PC-9 (cell line): ENCODE results near the gene SWI5.

Source experiments
- EZH2 ChIP-seq: fragments of 200-600 bp; sonication (generic); IDR thresholded peaks from 2 replicates; pipeline ENCODE4 v1.8.0; 2017; ENCODE audit warnings: antibody characterized with exemption, low read depth
- TF ChIP-seq, protein P1 (sequence below): fragments of 200-600 bp; sonication (generic); conservative IDR thresholded peaks from 2 replicates; pipeline ENCODE4 v1.6.1; 2017; ENCODE audit warnings: mixed run types, antibody characterized with exemption, mild to moderate bottlenecking, moderate library complexity

DNA sequence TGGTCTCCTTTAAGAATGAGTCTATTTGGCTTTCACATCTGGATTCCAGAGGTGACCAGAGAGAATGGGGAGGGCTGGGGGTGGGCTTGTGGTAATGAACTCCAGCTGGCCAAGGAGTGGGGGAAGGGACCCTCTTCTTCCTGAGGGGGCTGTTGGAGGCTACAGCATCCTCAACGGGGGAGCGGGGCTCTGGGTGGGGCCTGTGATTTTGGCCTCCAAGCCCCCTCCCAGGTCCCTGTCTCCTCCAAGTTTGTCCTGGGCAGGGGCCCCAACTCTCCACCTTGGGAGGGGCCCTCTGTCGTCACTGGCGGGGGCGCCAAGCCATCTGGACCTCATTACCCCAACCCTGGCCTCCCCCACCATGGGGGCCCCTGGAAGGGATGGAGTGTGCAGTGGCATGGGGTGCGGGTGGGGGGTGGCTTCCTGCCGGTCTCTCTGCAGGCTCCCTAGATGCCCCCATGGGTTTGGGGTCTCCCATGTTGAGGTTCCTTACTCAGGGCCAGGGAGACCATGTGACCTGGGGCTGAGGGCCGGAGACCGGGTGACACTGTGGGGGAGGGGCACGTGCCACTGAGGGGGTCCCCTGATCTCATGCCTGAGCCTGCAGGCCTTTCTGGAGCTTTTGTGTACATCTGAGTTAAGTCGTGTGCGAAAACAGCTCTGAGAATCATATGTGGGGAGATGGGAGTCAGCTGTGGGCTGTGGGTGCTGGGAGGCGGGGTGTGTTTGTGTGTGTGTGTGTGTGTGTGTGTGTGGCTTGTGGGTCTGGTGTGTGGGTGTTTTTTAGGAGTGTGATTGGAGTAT is 32.7 kb upstream of the SWI5 start:
- TF ChIP-seq, protein P1, sequence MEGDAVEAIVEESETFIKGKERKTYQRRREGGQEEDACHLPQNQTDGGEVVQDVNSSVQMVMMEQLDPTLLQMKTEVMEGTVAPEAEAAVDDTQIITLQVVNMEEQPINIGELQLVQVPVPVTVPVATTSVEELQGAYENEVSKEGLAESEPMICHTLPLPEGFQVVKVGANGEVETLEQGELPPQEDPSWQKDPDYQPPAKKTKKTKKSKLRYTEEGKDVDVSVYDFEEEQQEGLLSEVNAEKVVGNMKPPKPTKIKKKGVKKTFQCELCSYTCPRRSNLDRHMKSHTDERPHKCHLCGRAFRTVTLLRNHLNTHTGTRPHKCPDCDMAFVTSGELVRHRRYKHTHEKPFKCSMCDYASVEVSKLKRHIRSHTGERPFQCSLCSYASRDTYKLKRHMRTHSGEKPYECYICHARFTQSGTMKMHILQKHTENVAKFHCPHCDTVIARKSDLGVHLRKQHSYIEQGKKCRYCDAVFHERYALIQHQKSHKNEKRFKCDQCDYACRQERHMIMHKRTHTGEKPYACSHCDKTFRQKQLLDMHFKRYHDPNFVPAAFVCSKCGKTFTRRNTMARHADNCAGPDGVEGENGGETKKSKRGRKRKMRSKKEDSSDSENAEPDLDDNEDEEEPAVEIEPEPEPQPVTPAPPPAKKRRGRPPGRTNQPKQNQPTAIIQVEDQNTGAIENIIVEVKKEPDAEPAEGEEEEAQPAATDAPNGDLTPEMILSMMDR: no peak
- TF ChIP-seq EZH2: no peak
